ENCODE data around the gene CCDC30.

DNA sequence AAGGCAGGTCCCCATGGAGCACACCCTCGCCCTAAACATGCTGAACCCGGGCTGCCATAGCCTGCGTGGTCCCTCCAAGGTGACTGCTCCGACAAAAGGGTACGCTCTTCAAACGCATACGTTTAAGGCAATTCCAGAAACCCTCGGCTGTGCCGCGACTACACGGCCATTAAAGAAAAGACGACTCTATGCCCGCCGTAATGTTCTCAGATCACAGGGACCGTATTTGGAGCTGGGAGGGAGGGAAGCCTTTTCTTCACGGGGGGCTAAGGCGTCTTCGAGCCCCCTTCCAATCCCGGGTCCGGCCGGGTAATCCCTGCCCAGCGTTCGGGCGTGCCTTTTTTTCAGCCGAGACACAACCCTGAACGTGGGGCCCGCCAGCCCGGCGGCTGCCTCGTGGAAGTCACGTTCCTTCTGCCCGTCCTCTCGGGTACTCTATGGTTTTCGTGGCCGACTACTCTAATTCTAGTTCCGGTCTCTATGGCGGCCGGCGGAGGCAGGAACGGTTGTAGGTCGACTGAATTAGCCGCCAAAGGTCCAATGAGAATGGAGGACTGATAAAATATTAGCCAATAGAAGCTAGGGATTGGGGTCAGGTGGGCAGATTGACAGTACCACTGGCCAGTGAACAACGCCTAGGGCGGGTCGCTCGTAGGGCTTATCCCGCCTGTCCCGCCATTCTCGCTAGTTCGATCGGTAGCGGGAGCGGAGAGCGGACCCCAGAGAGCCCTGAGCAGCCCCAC lies 218.8 kb downstream of the CCDC30 start, which contains the start of gene YBX1:
- TF ChIP-seq POLR2A (IDR thresholded peaks at IDR 0.05) = peak; percentile 72
- TF ChIP-seq, protein P1, sequence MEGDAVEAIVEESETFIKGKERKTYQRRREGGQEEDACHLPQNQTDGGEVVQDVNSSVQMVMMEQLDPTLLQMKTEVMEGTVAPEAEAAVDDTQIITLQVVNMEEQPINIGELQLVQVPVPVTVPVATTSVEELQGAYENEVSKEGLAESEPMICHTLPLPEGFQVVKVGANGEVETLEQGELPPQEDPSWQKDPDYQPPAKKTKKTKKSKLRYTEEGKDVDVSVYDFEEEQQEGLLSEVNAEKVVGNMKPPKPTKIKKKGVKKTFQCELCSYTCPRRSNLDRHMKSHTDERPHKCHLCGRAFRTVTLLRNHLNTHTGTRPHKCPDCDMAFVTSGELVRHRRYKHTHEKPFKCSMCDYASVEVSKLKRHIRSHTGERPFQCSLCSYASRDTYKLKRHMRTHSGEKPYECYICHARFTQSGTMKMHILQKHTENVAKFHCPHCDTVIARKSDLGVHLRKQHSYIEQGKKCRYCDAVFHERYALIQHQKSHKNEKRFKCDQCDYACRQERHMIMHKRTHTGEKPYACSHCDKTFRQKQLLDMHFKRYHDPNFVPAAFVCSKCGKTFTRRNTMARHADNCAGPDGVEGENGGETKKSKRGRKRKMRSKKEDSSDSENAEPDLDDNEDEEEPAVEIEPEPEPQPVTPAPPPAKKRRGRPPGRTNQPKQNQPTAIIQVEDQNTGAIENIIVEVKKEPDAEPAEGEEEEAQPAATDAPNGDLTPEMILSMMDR (IDR thresholded peaks at IDR 0.05) = peak in 2 of 3 donors; percentile 6 to 20
